AG10803 (cell line): ENCODE results near the gene TMEM254.

Experiments used
- DNase-seq: peaks from one replicate; pipeline ENCODE4 v3.0.0; 2010; ENCODE audit warnings: low read depth
- H3K4me3 ChIP-seq: 2 replicates; pipeline ENCODE4 v1.5.1; 2011; ENCODE audit warnings: mild to moderate bottlenecking, low read length, control low read depth
- TF ChIP-seq, protein P1 (sequence below): conservative IDR thresholded peaks from 2 replicates; pipeline ENCODE4 v1.5.1; 2011; ENCODE audit warnings: mild to moderate bottlenecking, low read length, control low read depth, inconsistent platforms

The TMEM254 gene

DNA sequence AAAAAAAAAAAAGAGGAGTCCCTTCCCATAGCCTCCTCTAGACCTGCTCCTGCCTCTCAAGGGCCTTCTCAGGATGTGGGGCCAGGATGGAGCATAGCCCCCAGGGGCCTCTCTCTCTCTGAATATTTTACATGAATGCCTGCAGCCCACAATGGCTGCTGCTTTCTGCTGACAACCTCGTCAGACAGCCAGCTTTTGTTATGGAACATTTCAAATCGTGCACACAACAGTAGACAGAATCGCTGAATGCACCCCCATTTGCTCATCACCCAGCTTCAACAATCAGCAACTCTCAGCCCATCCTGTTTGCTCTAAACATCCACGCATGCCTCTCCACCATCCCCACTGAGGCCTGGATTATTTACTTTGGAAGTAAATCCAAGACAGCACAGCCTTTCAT, 59.5 kb downstream of the TMEM254 start:
- TF ChIP-seq, protein P1, sequence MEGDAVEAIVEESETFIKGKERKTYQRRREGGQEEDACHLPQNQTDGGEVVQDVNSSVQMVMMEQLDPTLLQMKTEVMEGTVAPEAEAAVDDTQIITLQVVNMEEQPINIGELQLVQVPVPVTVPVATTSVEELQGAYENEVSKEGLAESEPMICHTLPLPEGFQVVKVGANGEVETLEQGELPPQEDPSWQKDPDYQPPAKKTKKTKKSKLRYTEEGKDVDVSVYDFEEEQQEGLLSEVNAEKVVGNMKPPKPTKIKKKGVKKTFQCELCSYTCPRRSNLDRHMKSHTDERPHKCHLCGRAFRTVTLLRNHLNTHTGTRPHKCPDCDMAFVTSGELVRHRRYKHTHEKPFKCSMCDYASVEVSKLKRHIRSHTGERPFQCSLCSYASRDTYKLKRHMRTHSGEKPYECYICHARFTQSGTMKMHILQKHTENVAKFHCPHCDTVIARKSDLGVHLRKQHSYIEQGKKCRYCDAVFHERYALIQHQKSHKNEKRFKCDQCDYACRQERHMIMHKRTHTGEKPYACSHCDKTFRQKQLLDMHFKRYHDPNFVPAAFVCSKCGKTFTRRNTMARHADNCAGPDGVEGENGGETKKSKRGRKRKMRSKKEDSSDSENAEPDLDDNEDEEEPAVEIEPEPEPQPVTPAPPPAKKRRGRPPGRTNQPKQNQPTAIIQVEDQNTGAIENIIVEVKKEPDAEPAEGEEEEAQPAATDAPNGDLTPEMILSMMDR: no peak
- H3K4me3 ChIP-seq: no peak overlapping the region
- DNase-seq: no peak

DNA sequence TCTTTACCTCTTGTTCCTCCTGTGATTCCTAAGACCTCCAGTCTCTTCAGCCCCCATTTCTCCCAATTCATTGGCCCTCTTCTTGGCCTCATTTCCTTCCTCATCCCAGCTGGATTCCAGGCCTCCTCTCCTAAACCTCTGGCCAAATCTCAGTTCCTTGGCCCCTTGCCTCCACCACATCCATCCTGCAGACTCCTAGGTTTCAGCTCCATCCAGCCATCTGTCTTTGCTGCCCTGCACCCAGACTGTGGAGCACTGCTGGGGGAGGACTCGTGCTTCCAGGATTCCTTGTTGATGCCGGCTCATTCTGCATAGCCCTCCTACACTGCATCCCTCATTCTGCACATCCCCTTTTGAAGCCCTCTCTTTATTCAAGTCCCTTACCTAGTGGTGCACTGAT, 60.8 kb downstream of the TMEM254 start:
- TF ChIP-seq, protein P1: no peak
- DNase-seq: no peak
- H3K4me3 ChIP-seq: no peak overlapping the region

DNA sequence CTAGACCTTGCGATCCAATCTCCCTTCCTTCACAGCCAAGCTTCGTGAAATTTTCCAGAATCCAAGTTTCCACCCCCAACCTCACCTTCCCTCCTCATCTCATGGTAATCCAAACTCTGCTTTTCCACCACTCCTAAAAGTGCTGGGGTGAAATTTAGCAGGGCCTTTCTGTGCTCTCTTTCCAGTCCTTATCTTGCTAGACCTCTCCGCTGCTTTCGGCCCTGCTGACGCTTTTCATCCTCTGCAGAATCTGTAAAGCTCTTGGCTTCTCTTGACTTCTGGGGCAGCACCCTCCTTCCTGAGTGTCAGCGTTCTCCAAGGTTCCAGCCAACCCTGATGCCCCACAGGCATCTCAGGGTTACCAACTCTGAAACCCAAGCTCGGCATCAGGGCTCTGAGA, 61.8 kb downstream of the TMEM254 start:
- TF ChIP-seq, protein P1: no peak
- no peak overlapping the region for H3K4me3 ChIP-seq
- DNase-seq: no peak

DNA sequence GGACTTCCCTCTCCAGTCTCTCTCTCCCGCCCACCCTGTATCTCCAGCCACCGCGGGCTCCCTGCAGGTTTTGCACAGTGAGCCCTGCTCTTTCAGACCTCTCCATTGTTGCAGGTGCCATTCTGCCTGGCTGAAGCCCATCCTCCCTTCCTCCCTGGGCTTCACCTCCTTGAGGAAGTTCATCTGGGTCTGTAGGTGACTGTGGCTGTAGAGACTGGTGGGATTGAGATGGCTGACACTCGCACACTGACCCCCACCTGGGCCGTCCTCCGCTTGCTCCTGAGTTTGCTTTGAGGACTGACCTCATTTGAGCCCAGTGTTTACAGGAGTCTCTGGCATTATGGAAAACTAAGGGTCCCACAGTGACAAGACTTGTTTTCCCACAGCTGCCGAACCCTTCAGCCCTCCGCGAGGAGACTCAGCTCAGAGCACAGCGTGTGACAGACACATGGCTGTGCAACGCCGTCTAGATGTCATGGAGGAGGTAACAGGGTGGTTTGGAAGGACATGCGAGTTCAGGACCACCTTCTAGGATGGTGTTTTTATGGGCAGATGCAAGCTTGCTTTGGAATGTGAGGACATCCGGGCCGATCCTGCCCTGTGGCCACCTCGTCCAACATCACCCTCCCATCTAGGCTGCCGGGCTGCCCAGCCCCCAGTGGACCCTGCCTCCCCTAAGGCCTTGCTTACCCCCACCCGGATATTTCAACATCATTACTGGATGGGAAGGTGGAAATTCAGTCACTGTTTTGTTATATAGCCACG, 63.4 kb downstream of the TMEM254 start:
- TF ChIP-seq, protein P1: no peak

More for the DNA sequence above, 63.4 kb downstream of the TMEM254 start:
- no peak overlapping the region for H3K4me3 ChIP-seq
- no peak for DNase-seq
